NCI-H510A treated with DMSO at 0.1 percent for 48 hours (cell line): ENCODE data around the gene CCDC146.
"Not testable (repeated sequence)": the region's sequence is repeated elsewhere in the genome, so short reads cannot be mapped to it uniquely, and the experiment has no call there.

Source experiments
- DNase-seq: peaks from one replicate; lab custom pipeline; 2025; lab: John Stamatoyannopoulos, UW

Gene CCDC146

GRCh38 chr7:77247206-77247850 is 124.9 kb downstream of the CCDC146 start:
- peak; percentile 30 for DNase-seq

GRCh38 chr7:77248154-77248553 is 125.7 kb downstream of the CCDC146 start:
- DNase-seq = no peak

- no peak for DNase-seq
These were observed 130.1 kb downstream of the CCDC146 start for GRCh38 chr7:77252506-77252905.

GRCh38 chr7:77253151-77253550 is 130.7 kb downstream of the CCDC146 start:
- no peak for DNase-seq

GRCh38 chr7:77254429-77254828 is 132.0 kb downstream of the CCDC146 start:
- DNase-seq = no peak

GRCh38 chr7:77254915-77255314 is 132.5 kb downstream of the CCDC146 start:
- no peak for DNase-seq

- no peak for DNase-seq
These were observed 135.6 kb downstream of the CCDC146 start for GRCh38 chr7:77258014-77258413.

- DNase-seq = no peak
These were observed 136.2 kb downstream of the CCDC146 start for GRCh38 chr7:77258593-77258992.

- DNase-seq = peak; percentile 21
These were observed 139.9 kb downstream of the CCDC146 start for GRCh38 chr7:77262316-77262715.

- DNase-seq = no peak
These were observed 143.3 kb downstream of the CCDC146 start for GRCh38 chr7:77265666-77266065.

- no peak for DNase-seq
These were observed 143.9 kb downstream of the CCDC146 start for GRCh38 chr7:77266291-77266794.

GRCh38 chr7:77269360-77270093 is 147.1 kb downstream of the CCDC146 start:
- no peak for DNase-seq

- no peak for DNase-seq
These were observed 147.7 kb downstream of the CCDC146 start for GRCh38 chr7:77270094-77270480.

GRCh38 chr7:77271766-77272165 is 149.4 kb downstream of the CCDC146 start:
- DNase-seq = no peak

- DNase-seq = not testable (repeated sequence)
These were observed 153.2 kb downstream of the CCDC146 start for GRCh38 chr7:77275663-77276062.

GRCh38 chr7:77276120-77276519 is 153.7 kb downstream of the CCDC146 start:
- DNase-seq = no peak

- no peak for DNase-seq
These were observed 159.5 kb downstream of the CCDC146 start for GRCh38 chr7:77281780-77282478.

GRCh38 chr7:77282897-77283296 is 160.5 kb downstream of the CCDC146 start:
- DNase-seq = no peak

GRCh38 chr7:77284005-77284404 is 161.6 kb downstream of the CCDC146 start:
- DNase-seq = no peak

- no peak for DNase-seq
These were observed 162.2 kb downstream of the CCDC146 start for GRCh38 chr7:77284616-77285015.

- DNase-seq = no peak
These were observed 166.4 kb downstream of the CCDC146 start for GRCh38 chr7:77288676-77289320.

- DNase-seq = no peak
These were observed 167.0 kb downstream of the CCDC146 start for GRCh38 chr7:77289387-77289786.
